Measurements from ENCODE around the gene IGFBPL1. TPM values are rescaled to one million over a fixed set of nuclear protein-coding genes. Genes with fewer than 3 reads are reported as not detected.
A peak's percentile ranks its signal among the peaks of the same experiment; 100 is the strongest.
"Not testable (repeated sequence)": the region's sequence is repeated elsewhere in the genome, so short reads cannot be mapped to it uniquely, and the experiment has no call there.

IGFBPL1 gene
- total RNA-seq, 6 donors from 2014 or later, result 0.66 to 2.6 (median 1.4) TPM; not detected in 3

GRCh38 chr9:38384990-38385848 is 39.0 kb downstream of the IGFBPL1 start:
- TF ChIP-seq POLR2AphosphoS5 (IDR thresholded peaks at IDR 0.05) (no peak), POLR2A (IDR thresholded peaks at IDR 0.05) (no peak), EP300 (IDR thresholded peaks at IDR 0.05) (no peak), CTCF (IDR thresholded peaks at IDR 0.05) (no peak)
- Histone ChIP-seq H3K4me1 (peaks cover 0 to 9% (median 3%) of the 10 kb centered on the region in 4 donors), H3K27ac (no peak overlapping the region), H3K36me3 (no peaks in the 10 kb centered on the region), H3K27me3 (no peaks in the 10 kb centered on the region), H3K9me3 (peaks cover 0 to 6% (median 0%) of the 10 kb centered on the region in 4 donors), H3K4me3 (no peak overlapping the region)
- DNase-seq (no peak), ATAC-seq (ENCODE audit: low FRiP score in 2 of 2) (no peak)
- WGBS, 2 donors, result 75 to 96% methylated on average over 1 to 3 of the region's 3 CpGs

GRCh38 chr9:38382141-38382540 is 42.1 kb downstream of the IGFBPL1 start:
- Histone ChIP-seq H3K27me3 (no peaks in the 10 kb centered on the region), H3K27ac (no peak overlapping the region), H3K36me3 (no peaks in the 10 kb centered on the region), H3K9me3 (peaks cover 0 to 6% (median 0%) of the 10 kb centered on the region in 4 donors), H3K4me3 (no peak overlapping the region), H3K4me1 (no peaks in the 10 kb centered on the region)
- WGBS, 2 donors, result 75 to 85% methylated on average over 4 to 8 of the region's 8 CpGs
- no peak for ATAC-seq (ENCODE audit: low FRiP score in 2 of 2)
- DNase-seq, result peak in 1 of 2 donors; percentile 15
- TF ChIP-seq POLR2A (IDR thresholded peaks at IDR 0.05) (no peak), POLR2AphosphoS5 (IDR thresholded peaks at IDR 0.05) (no peak), CTCF (IDR thresholded peaks at IDR 0.05) (no peak), EP300 (IDR thresholded peaks at IDR 0.05) (no peak)

GRCh38 chr9:38380872-38381534 is 43.3 kb downstream of the IGFBPL1 start:
- peak in 1 of 2 donors; percentile 35 for DNase-seq
- Histone ChIP-seq H3K4me1 (no peaks in the 10 kb centered on the region), H3K4me3 (no peak overlapping the region), H3K36me3 (no peaks in the 10 kb centered on the region), H3K27ac (no peak overlapping the region), H3K9me3 (peaks cover 0 to 6% (median 0%) of the 10 kb centered on the region in 4 donors), H3K27me3 (no peaks in the 10 kb centered on the region)
- 47 to 58% methylated on average over 6 to 8 of the region's 8 CpGs for WGBS, 2 donors
- TF ChIP-seq EP300 (IDR thresholded peaks at IDR 0.05), result no peak
- no peak for TF ChIP-seq CTCF (IDR thresholded peaks at IDR 0.05)
- TF ChIP-seq POLR2A (IDR thresholded peaks at IDR 0.05), result no peak
- no peak for TF ChIP-seq POLR2AphosphoS5 (IDR thresholded peaks at IDR 0.05)
- ATAC-seq (ENCODE audit: low FRiP score in 2 of 2), result no peak

GRCh38 chr9:38380230-38380871 is 43.9 kb downstream of the IGFBPL1 start:
- WGBS, 2 donors, result 67 to 81% methylated on average over 6 of the region's 6 CpGs

GRCh38 chr9:38377336-38378083 is 46.7 kb downstream of the IGFBPL1 start:
- not testable (repeated sequence) for ATAC-seq (ENCODE audit: low FRiP score in 2 of 2); H3K27me3 ChIP-seq; H3K4me1 ChIP-seq; H3K4me3 ChIP-seq; H3K36me3 ChIP-seq; H3K9me3 ChIP-seq; H3K27ac ChIP-seq
- WGBS, 2 donors, result 93 to 99% methylated on average over 19 to 24 of the region's 42 CpGs
- peak in 1 of 2 donors; percentile 75 for DNase-seq

More at GRCh38 chr9:38380230-38380871, 43.9 kb downstream of the IGFBPL1 start:
- no peak for DNase-seq
- Histone ChIP-seq H3K4me1 (no peaks in the 10 kb centered on the region), H3K36me3 (no peaks in the 10 kb centered on the region), H3K4me3 (no peak overlapping the region), H3K27ac (no peak overlapping the region), H3K27me3 (no peaks in the 10 kb centered on the region), H3K9me3 (peaks cover 0 to 6% (median 0%) of the 10 kb centered on the region in 4 donors)
- ATAC-seq (ENCODE audit: low FRiP score in 2 of 2), result no peak
- TF ChIP-seq POLR2AphosphoS5 (IDR thresholded peaks at IDR 0.05), result no peak
- no peak for TF ChIP-seq EP300 (IDR thresholded peaks at IDR 0.05)
- TF ChIP-seq POLR2A (IDR thresholded peaks at IDR 0.05), result no peak
- no peak for TF ChIP-seq CTCF (IDR thresholded peaks at IDR 0.05)
